GM10248 (cell line): ENCODE results near the gene ROCK1.
"Not testable (repeated sequence)": the region's sequence is repeated elsewhere in the genome, so short reads cannot be mapped to it uniquely, and the experiment has no call there.

ENCODE experiments used
- CTCF ChIA-PET: fragments of 300-600 bp; sonication (Branson Sonifier 250); formaldehyde crosslinking; extraction: SDS; loops from one replicate; lab custom pipeline; 2021; ENCODE audit warnings: antibody characterized with exemption; lab: Yijun Ruan, JAX
- POLR2A ChIA-PET: fragments of 350-650 bp; sonication (Branson Sonifier 250); formaldehyde crosslinking; extraction: SDS; loops from one replicate; lab custom pipeline; 2020; ENCODE audit warnings: antibody characterized with exemption; lab: Yijun Ruan, JAX
- DNase-seq: peaks from one replicate; pipeline ENCODE4 v3.0.0; 2012; ENCODE audit errors: extremely low spot score
- CTCF ChIP-seq: IDR thresholded peaks from 2 replicates; pipeline ENCODE4 v1.5.1; 2012; ENCODE audit warnings: mild to moderate bottlenecking, low read depth; ENCODE audit errors: extremely low read depth, missing control alignments, control extremely low read depth

The ROCK1 gene

GRCh38 chr18:21051620-21052019, 60.0 kb downstream of the ROCK1 start:
- ChIA-PET POLR2A (no interaction called here), CTCF (interaction anchor here (1.0 to 2.0 kb wide), 3 partner anchors 9 to 13 kb away, joined by 3 to 5 read pairs (median 3); no protein-coding TSS in a partner anchor)
- no peak for DNase-seq
- TF ChIP-seq CTCF, result no peak

- ChIA-PET CTCF (interaction anchor here (0.9 to 1.3 kb wide), 4 partner anchors 17 to 131 kb away, joined by 3 read pairs; no protein-coding TSS in a partner anchor), POLR2A (no interaction called here)
- no peak for TF ChIP-seq CTCF
- DNase-seq, result no peak
These were observed 62.3 kb downstream of the ROCK1 start for GRCh38 chr18:21049306-21049705.

GRCh38 chr18:21047126-21047525, 64.5 kb downstream of the ROCK1 start:
- DNase-seq, result no peak
- no peak for TF ChIP-seq CTCF
- ChIA-PET POLR2A (no interaction called here), CTCF (no interaction called here)

GRCh38 chr18:21040466-21040865, 71.1 kb downstream of the ROCK1 start:
- no peak for TF ChIP-seq CTCF
- no peak for DNase-seq
- POLR2A ChIA-PET, result no interaction called here
- CTCF ChIA-PET, result interaction anchor here (1.2 kb wide), 1 partner anchor 20 kb away, joined by 5 read pairs; no protein-coding TSS in a partner anchor

GRCh38 chr18:21038201-21038600, 73.4 kb downstream of the ROCK1 start:
- POLR2A ChIA-PET, result no interaction called here
- no peak for TF ChIP-seq CTCF
- CTCF ChIA-PET, result no interaction called here
- DNase-seq, result no peak

- ChIA-PET POLR2A (no interaction called here), CTCF (interaction anchor here (0.6 to 2.0 kb wide), 2 partner anchors 8 to 53 kb away, joined by 3 to 9 read pairs; no protein-coding TSS in a partner anchor)
- no peak for DNase-seq
- no peak for TF ChIP-seq CTCF
These were observed 79.8 kb downstream of the ROCK1 start for GRCh38 chr18:21031845-21032244.

GRCh38 chr18:21018257-21018656, 93.4 kb downstream of the ROCK1 start:
- CTCF ChIA-PET, DNase-seq, POLR2A ChIA-PET: not testable (repeated sequence)
